ENCODE data around the gene SLC5A2. TPM values are rescaled to one million over a fixed set of nuclear protein-coding genes. Genes with fewer than 3 reads are reported as not detected.
A peak's percentile ranks its signal among the peaks of the same experiment; 100 is the strongest.
"Not testable (repeated sequence)": the region's sequence is repeated elsewhere in the genome, so short reads cannot be mapped to it uniquely, and the experiment has no call there.

Gene SLC5A2
- total RNA-seq, 1 donor from 2014 or later = 0.53 TPM

- no peaks in the 10 kb centered on the region for H3K9me3 ChIP-seq
- H3K36me3 ChIP-seq = no peaks in the 10 kb centered on the region
- H3K27ac ChIP-seq = no peak overlapping the region
- peak overlapping the region; percentile 1 to 48 for H3K4me3 ChIP-seq
- no peak for DNase-seq (ENCODE audit: low spot score in 2 of 2)
- TF ChIP-seq CTCF (IDR thresholded peaks at IDR 0.05) = no peak
- H3K4me1 ChIP-seq = no peaks in the 10 kb centered on the region
- peaks cover 4% of the 10 kb centered on the region for H3K27me3 ChIP-seq
- intact Hi-C loops (cut with DNase I) = no loop called here
These were observed 54.7 kb downstream of the SLC5A2 start for GRCh38 chr16:31537362-31538242.

- intact Hi-C loops (cut with DNase I); H3K4me1 ChIP-seq; H3K27me3 ChIP-seq; H3K9me3 ChIP-seq; H3K36me3 ChIP-seq; H3K4me3 ChIP-seq; DNase-seq (ENCODE audit: low spot score in 2 of 2); H3K27ac ChIP-seq: not testable (repeated sequence)
These were observed 55.3 kb downstream of the SLC5A2 start for GRCh38 chr16:31538243-31538598.

GRCh38 chr16:31539762-31540161 is 56.8 kb downstream of the SLC5A2 start:
- H3K4me1 ChIP-seq; H3K27ac ChIP-seq; intact Hi-C loops (cut with DNase I); H3K27me3 ChIP-seq; DNase-seq (ENCODE audit: low spot score in 2 of 2); H3K36me3 ChIP-seq; H3K4me3 ChIP-seq; H3K9me3 ChIP-seq: not testable (repeated sequence)

Other genes starting within 250 kb of the SLC5A2 start
- gene ITGAM, start 223.1 kb upstream of the SLC5A2 start, total RNA-seq = 19.1 TPM
- 3.6 TPM for gene ITGAX, start 127.9 kb upstream of the SLC5A2 start, total RNA-seq
- not detected for gene ITGAD, start 89.8 kb upstream of the SLC5A2 start, total RNA-seq
- not detected for gene COX6A2, start 54.8 kb upstream of the SLC5A2 start, total RNA-seq
- gene ZNF843, start 40.3 kb upstream of the SLC5A2 start, total RNA-seq = 11.7 TPM
- gene ARMC5, start 23.6 kb upstream of the SLC5A2 start, total RNA-seq = 10.0 TPM
- gene TGFB1I1, start 11.0 kb upstream of the SLC5A2 start, total RNA-seq = 325 TPM
- 80.9 TPM for gene RUSF1, start 25.3 kb downstream of the SLC5A2 start, total RNA-seq
- not detected for gene AHSP, start 44.8 kb downstream of the SLC5A2 start, total RNA-seq

Measured in ascending aorta (tissue), 2 donors.